H9 (cell line): Measurements from ENCODE around the gene DISC1. TPM values are rescaled to one million over a fixed set of nuclear protein-coding genes. Genes with fewer than 3 reads are reported as not detected.

Source experiments
- DNase-seq: peaks from one replicate; pipeline ENCODE4 v3.0.0-alpha.2; 2017
- H2AFZ ChIP-seq: one replicate; pipeline ENCODE4 v1.6.1; 2013; ENCODE audit warnings: mild to moderate bottlenecking, low read length, control low read depth, moderate library complexity
- H2AK5ac ChIP-seq: 2 replicates; pipeline ENCODE4 v1.6.1; 2013; ENCODE audit warnings: low read length, control low read depth, mixed read lengths; ENCODE audit not compliant: insufficient read length
- H2BK120ac ChIP-seq: one replicate; pipeline ENCODE4 v1.6.1; 2013; ENCODE audit warnings: low read depth, mild to moderate bottlenecking, low read length, control low read depth, inconsistent platforms; ENCODE audit not compliant: poor library complexity, severe bottlenecking
- H2BK12ac ChIP-seq: 2 replicates; pipeline ENCODE4 v1.6.1; 2013; ENCODE audit warnings: low read length, control low read depth, mixed read lengths, low read depth; ENCODE audit not compliant: insufficient read length
- H2BK15ac ChIP-seq: 2 replicates; pipeline ENCODE4 v1.6.1; 2013; ENCODE audit warnings: low read depth, low read length, control low read depth
- H2BK20ac ChIP-seq: one replicate; pipeline ENCODE4 v1.6.1; 2013; ENCODE audit warnings: low read depth, mild to moderate bottlenecking, low read length, control low read depth, inconsistent platforms; ENCODE audit not compliant: poor library complexity, severe bottlenecking
- H2BK5ac ChIP-seq: 2 replicates; pipeline ENCODE4 v1.6.1; 2013; ENCODE audit warnings: low read length, control low read depth, mixed read lengths; ENCODE audit not compliant: insufficient read length
- H3K14ac ChIP-seq: 2 replicates; pipeline ENCODE4 v1.6.1; 2013; ENCODE audit warnings: low read length, control low read depth; ENCODE audit not compliant: insufficient read depth
- H3K18ac ChIP-seq: 2 replicates; pipeline ENCODE4 v1.6.1; 2013; ENCODE audit warnings: low read depth, mild to moderate bottlenecking, mixed read lengths, low read length, control low read depth; ENCODE audit not compliant: insufficient read length
- H3K23ac ChIP-seq: 2 replicates; pipeline ENCODE4 v1.6.1; 2013; ENCODE audit warnings: low read length, control low read depth, mixed read lengths, low read depth; ENCODE audit not compliant: insufficient read length
- H3K23me2 ChIP-seq: 2 replicates; pipeline ENCODE4 v1.6.1; 2013; ENCODE audit warnings: low read depth, mild to moderate bottlenecking, mixed read lengths, low read length, control low read depth; ENCODE audit not compliant: insufficient read length, poor library complexity, severe bottlenecking
- H3K27ac ChIP-seq: 2 replicates; pipeline ENCODE4 v1.5.1; 2013; ENCODE audit warnings: low read length, control low read depth, mixed read lengths, low read depth; ENCODE audit not compliant: insufficient read length
- H3K27me3 ChIP-seq: 2 replicates; pipeline ENCODE4 v1.6.1; 2013; ENCODE audit warnings: low read length, control low read depth, inconsistent platforms; ENCODE audit not compliant: insufficient read depth
- H3K4ac ChIP-seq: 2 replicates; pipeline ENCODE4 v1.6.1; 2013; ENCODE audit warnings: low read depth, mild to moderate bottlenecking, control low read depth, inconsistent platforms, low read length, moderate library complexity
- H3K4me1 ChIP-seq: 2 replicates; pipeline ENCODE4 v1.6.1; 2013; ENCODE audit warnings: low read length, control low read depth, inconsistent platforms; ENCODE audit not compliant: insufficient read depth
- H3K4me2 ChIP-seq: 2 replicates; pipeline ENCODE4 v1.6.1; 2013; ENCODE audit warnings: low read length, control low read depth, mixed read lengths; ENCODE audit not compliant: insufficient read length, insufficient read depth
- H3K56ac ChIP-seq: 2 replicates; pipeline ENCODE4 v1.6.1; 2013; ENCODE audit warnings: low read depth, mild to moderate bottlenecking, mixed read lengths, low read length, control low read depth; ENCODE audit not compliant: insufficient read length
- H3K79me1 ChIP-seq: 2 replicates; pipeline ENCODE4 v1.6.1; 2013; ENCODE audit warnings: low read depth, mild to moderate bottlenecking, moderate library complexity, low read length, control low read depth, inconsistent platforms; ENCODE audit not compliant: insufficient read depth, poor library complexity, severe bottlenecking
- H3K79me2 ChIP-seq: 2 replicates; pipeline ENCODE4 v1.6.1; 2013; ENCODE audit warnings: low read length, control low read depth, inconsistent platforms; ENCODE audit not compliant: insufficient read depth
- H3K9ac ChIP-seq: 2 replicates; pipeline ENCODE4 v1.6.1; 2013; ENCODE audit warnings: low read length, control low read depth, mixed read lengths; ENCODE audit not compliant: insufficient read length; ENCODE audit errors: extremely low read depth
- H3K9me3 ChIP-seq: one replicate; pipeline ENCODE4 v1.6.1; 2013; ENCODE audit warnings: low read depth, low read length, inconsistent platforms; ENCODE audit not compliant: control insufficient read depth
- H3T11ph ChIP-seq: one replicate; pipeline ENCODE4 v1.6.1; 2013; ENCODE audit warnings: mild to moderate bottlenecking, low read length, control low read depth, inconsistent platforms
- H4K20me1 ChIP-seq: one replicate; pipeline ENCODE4 v1.6.1; 2013; ENCODE audit not compliant: control insufficient read depth, insufficient read length, insufficient read depth
- H4K5ac ChIP-seq: 2 replicates; pipeline ENCODE4 v1.6.1; 2013; ENCODE audit warnings: low read depth, mild to moderate bottlenecking, mixed read lengths, low read length, control low read depth; ENCODE audit not compliant: insufficient read length
- H4K8ac ChIP-seq: replicated peaks from 2 replicates; pipeline ENCODE4 v1.6.1; 2013; ENCODE audit warnings: low read length, control low read depth, mixed read lengths, low read depth; ENCODE audit not compliant: insufficient read length
- H4K91ac ChIP-seq: 2 replicates; pipeline ENCODE4 v1.6.1; 2013; ENCODE audit warnings: low read depth, mild to moderate bottlenecking, moderate library complexity, mixed read lengths, low read length, control low read depth; ENCODE audit not compliant: insufficient read length
- H3K27ac Mint-ChIP-seq, 3 experiments: 2 replicates in 2 of 3; 3 replicates in 1 of 3; pipeline ENCODE4 v1.8.0; 2020 to 2021; ENCODE audit warnings: mixed read lengths in 3 of 3, mild to moderate bottlenecking in 1 of 3, moderate library complexity in 1 of 3
- H3K27me3 Mint-ChIP-seq: 2 replicates; pipeline ENCODE4 v1.8.0; 2021; ENCODE audit warnings: low read depth, mild to moderate bottlenecking, moderate library complexity, mixed read lengths
- H3K36me3 Mint-ChIP-seq, 3 experiments: 2 replicates in 2 of 3; 3 replicates in 1 of 3; pipeline ENCODE4 v1.8.0; 2020 to 2021; ENCODE audit warnings: low read depth in 3 of 3, mixed read lengths in 3 of 3; ENCODE audit not compliant: insufficient read depth in 1 of 3
- H3K4me1 Mint-ChIP-seq, 2 experiments: 2 replicates each; pipeline ENCODE4 v1.8.0; 2020; ENCODE audit warnings: mixed read lengths in 2 of 2
- H3K4me3 Mint-ChIP-seq, 2 experiments: 2 replicates in 1 of 2; 3 replicates in 1 of 2; pipeline ENCODE4 v1.8.0; 2020 to 2021; ENCODE audit warnings: mild to moderate bottlenecking in 2 of 2, mixed read lengths in 2 of 2, moderate library complexity in 1 of 2
- H3K9me3 Mint-ChIP-seq, 2 experiments: 2 replicates in 1 of 2; 3 replicates in 1 of 2; pipeline ENCODE4 v1.8.0; 2020; ENCODE audit warnings: mild to moderate bottlenecking in 2 of 2, mixed read lengths in 2 of 2, moderate library complexity in 1 of 2
- WGBS: extraction: QIAGEN DNeasy Blood & Tissue Kit; methylation state at CpG from one replicate; pipeline ENCODE4 v1.1.7; 2013; ENCODE audit warnings: missing lambda C conversion rate, low lambda C conversion rate, mixed read lengths; ENCODE audit not compliant: insufficient read length; ENCODE audit errors: extremely low coverage; 5-methylcytosine and 5-hydroxymethylcytosine counted together
- total RNA-seq: library from RNA; stranded (reverse); gene quantifications from 2 replicates; pipeline ENCODE4 v1.2.1, GENCODE V29; 2021
- TF ChIP-seq, protein P1 (sequence below): fragments of 200-600 bp; sonication (generic); conservative IDR thresholded peaks from 3 replicates; pipeline ENCODE4 v1.8.0; 2021; ENCODE audit warnings: antibody characterized with exemption, mild to moderate bottlenecking

The DISC1 gene
- total RNA-seq, 1 experiment from 2014 or later = 2.5 TPM

- Histone ChIP-seq H2BK120ac (no peak overlapping the region), H4K91ac (no peak overlapping the region), H3K4me2 (no peak overlapping the region), H3K9ac (no peak overlapping the region), H3K79me2 (no peaks in the 10 kb centered on the region), H4K5ac (no peak overlapping the region), H3K14ac (no peak overlapping the region), H3K27me3 (no peaks in the 10 kb centered on the region), H4K20me1 (no peaks in the 10 kb centered on the region), H2BK5ac (no peak overlapping the region), H3K9me3 (no peaks in the 10 kb centered on the region), H2AK5ac (no peak overlapping the region), H2BK12ac (no peak overlapping the region), H3K4me1 (no peaks in the 10 kb centered on the region), H3K27ac (no peak overlapping the region), H2AFZ (no peak overlapping the region), H2BK20ac (no peak overlapping the region), H3K79me1 (no peaks in the 10 kb centered on the region), H3K23ac (no peak overlapping the region), H3K18ac (no peak overlapping the region), H2BK15ac (no peak overlapping the region), H3K23me2 (no peaks in the 10 kb centered on the region), H3K56ac (no peak overlapping the region), H4K8ac (no peak overlapping the region), H3K4ac (no peak overlapping the region), H3T11ph (no peak overlapping the region)
- Mint-ChIP-seq H3K27me3 (no peaks in the 10 kb centered on the region), H3K4me1 (peaks cover 0 to under 1% of the 10 kb centered on the region in 2 experiments; a peak in 1 of 4 replicates), H3K9me3 (no peaks in the 10 kb centered on the region), H3K4me3 (no peak overlapping the region), H3K36me3 (no peaks in the 10 kb centered on the region), H3K27ac (no peak overlapping the region)
- no CpG with 5 or more reads among the region's 12 CpGs for WGBS
- TF ChIP-seq, protein P1, sequence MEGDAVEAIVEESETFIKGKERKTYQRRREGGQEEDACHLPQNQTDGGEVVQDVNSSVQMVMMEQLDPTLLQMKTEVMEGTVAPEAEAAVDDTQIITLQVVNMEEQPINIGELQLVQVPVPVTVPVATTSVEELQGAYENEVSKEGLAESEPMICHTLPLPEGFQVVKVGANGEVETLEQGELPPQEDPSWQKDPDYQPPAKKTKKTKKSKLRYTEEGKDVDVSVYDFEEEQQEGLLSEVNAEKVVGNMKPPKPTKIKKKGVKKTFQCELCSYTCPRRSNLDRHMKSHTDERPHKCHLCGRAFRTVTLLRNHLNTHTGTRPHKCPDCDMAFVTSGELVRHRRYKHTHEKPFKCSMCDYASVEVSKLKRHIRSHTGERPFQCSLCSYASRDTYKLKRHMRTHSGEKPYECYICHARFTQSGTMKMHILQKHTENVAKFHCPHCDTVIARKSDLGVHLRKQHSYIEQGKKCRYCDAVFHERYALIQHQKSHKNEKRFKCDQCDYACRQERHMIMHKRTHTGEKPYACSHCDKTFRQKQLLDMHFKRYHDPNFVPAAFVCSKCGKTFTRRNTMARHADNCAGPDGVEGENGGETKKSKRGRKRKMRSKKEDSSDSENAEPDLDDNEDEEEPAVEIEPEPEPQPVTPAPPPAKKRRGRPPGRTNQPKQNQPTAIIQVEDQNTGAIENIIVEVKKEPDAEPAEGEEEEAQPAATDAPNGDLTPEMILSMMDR = peak; percentile 82
- peak; percentile 58 for DNase-seq
These were observed 36.0 kb upstream of the DISC1 start for GRCh38 chr1:231590453-231591198.
